ENCODE data around the gene PLEK2.

DNA sequence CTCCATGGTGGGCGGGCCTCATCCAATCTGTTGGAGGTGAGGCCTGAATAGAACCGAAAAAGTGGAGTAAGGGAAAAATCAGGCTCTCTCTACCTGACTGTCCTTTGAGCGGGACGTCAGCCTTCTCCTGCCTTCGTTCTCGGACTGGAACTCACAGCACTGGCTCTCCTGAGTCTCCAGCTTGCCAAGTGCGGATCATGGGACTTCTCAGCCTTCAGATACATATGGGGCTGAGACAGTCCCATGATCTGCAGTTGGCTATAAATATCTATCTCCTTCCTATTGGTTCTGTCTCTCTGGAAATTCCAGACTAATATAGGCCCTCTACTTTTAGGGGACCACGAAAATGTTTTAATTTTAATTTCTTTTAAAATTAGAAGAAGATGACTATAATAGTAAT lies 29.7 kb upstream of the PLEK2 start:
- TF ChIP-seq POLR2AphosphoS5 (IDR thresholded peaks at IDR 0.05; ENCODE audit: borderline replicate concordance, low read depth, low read length) = no peak
- no peak for TF ChIP-seq EZH2 (IDR thresholded peaks at IDR 0.05)
